Eye (tissue), 1 donor: ENCODE data around the gene GPN3.
"Not testable (repeated sequence)": the region's sequence is repeated elsewhere in the genome, so short reads cannot be mapped to it uniquely, and the experiment has no call there.

ENCODE experiments used
- DNase-seq: peaks from one replicate; pipeline ENCODE4 v3.0.0-alpha.2; 2015

The GPN3 gene

DNA sequence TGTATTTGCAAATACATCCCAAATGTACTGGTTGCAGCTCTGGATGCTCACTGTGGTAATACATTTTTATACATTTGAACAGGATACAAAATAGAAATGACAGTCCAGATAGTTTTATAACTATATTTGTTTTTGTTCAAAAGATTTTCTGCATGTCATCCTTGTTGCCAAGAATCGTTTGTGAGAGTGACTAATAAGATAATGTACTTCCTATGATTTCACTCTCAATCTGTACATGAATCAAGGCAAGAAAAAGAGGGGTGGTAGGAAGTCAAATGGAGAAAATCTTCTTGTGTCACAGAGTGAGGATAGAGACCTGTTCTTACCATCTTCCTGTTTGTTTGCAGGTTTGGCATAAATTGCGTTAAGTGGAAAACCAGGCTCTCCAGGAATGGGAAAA lies 31.8 kb downstream of the GPN3 start:
- DNase-seq, result no peak

DNA sequence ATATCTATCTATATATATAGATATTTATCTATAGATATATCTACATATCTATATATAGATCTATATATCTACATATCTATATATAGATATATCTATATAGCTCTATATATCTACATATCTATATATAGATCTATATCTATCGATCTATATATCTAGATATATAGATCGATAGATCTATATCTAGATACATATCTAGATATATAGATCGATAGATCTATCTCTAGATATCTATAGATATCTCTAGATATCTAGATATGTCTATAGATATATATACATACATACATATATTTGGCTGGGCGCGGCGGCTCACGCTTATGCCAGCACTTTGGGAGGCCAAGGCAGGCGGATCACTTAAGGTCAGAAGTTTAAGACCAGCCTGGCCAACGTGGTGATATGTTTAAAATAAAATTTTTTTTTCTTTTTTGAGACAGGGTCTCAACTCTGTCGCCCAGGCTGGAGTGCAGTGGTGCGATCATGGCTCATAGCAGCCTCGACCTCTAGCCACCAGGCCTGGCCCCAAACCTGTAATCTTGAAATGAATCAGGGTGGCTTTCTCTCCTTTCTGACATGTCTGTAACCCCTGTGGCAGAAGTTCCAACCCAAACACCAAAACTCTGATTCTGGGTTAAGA lies 36.0 kb downstream of the GPN3 start:
- DNase-seq, result no peak

DNA sequence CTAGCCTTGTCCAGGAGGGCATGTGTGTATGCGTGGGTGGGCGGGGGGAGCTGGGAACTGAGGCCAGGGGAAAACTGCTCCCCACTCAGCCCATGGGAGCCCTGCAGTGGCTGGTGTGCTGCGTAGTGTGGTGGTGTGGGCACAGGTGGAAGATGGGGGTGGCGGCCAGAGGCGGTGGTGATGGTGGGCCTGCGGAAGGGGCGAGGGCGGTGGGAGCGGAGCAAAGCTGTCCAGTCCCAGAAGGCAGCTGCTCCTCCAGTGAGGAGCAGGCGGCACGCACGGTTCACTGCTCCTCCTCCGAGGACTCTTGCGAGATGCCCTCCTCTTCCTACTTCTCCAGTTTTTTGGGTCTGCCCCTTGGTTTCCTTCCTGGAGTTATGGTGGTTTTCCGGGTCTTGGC lies 38.4 kb downstream of the GPN3 start:
- not testable (repeated sequence) for DNase-seq

DNA sequence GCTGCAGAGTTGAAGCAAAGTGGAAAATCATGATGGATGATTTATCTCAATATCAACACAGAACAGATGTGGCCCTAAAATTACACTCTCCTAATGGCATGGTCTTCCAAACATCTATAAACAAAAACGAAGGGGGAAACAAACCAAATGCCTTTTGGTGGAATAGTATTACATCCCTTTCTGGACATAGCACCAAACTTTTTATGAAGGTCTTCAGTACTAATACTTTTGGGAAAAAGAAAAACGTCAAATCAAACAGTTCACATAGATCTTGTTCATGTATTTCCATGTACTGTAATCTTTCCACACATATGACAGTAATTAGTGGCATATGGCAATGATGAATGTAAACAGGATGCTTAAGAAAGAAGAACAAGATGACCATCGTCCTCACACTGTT lies 41.7 kb downstream of the GPN3 start:
- DNase-seq, result no peak

DNA sequence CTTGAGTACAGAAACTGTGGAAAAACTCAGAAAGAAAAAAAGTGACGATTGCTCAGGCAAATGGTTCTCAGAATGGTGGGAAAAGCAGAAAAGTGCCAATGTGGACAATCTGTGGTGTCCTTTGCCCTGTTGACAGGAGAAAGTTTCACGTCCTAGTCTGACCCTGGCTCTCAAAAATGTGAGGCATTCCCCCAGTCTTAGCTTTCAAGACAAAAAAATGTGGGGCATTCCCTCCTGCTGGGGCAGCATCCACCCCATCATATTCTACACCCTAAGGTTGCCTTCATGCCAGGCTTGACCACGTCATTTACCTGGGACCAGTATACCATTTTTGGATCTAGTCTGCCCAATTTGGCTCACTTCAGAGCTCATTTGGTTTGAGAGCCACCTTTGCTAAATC lies 43.8 kb downstream of the GPN3 start:
- no peak for DNase-seq

DNA sequence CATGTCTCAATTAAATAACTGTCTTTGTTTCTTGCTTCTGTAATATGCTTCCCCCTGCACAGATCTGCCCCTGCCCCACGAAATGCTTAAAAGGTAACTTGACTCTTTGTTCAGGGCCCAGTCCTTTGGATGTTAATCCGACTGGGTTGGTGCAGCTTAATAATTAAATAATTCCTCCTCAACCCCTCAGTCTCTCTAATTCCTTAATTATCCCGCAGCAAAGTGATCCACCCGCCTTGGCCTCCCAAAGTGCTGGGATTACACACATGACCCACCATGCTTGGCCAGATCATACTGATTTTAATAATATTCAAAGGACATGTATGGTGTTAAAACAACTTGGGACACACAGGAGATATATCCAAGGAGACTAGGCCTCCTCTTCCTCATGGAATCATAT lies 46.4 kb downstream of the GPN3 start:
- no peak for DNase-seq

DNA sequence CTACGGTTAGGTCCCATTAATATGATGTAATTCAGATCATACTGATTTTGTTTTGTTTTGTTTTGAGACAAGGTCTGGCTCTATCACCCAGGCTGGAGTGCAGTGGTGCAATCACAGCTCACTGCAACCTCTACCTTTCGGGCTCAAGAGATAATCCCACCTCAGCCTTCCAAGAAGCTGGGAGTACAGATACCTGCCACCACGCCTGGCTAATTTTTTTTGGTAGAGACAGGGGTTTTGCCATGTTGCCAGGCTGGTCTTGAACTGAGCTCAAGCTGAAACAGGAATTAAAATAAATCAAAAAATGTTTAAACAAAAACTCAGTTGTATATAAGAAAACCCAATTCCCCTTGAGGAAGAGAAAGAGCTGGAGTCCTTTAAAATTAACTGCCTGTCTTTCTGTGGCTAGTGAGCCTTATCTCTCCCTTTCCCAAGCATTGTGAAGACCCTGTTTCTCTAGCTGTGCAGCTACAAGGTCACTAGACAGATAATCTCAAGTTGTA lies 46.8 kb downstream of the GPN3 start:
- no peak for DNase-seq

DNA sequence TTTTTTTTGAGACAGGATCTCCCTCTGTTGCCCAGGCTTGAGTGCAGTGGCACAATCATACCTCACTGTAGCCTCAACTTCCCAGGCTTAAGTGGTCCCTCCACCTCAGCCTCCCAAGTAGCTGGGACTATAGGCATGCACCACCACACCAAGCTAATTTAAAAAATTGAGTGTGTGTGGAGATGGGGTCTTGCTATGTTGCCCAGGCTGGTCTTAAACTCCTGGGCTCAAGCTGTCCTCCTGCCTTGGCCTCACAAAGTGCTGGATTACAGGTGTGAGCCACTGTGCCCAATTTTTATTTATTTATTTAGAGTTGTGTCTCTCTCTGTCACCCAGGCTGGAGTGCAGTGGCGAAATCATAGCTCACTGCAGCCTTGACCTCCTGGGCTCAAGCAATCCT lies 47.4 kb downstream of the GPN3 start:
- DNase-seq, result not testable (repeated sequence)

DNA sequence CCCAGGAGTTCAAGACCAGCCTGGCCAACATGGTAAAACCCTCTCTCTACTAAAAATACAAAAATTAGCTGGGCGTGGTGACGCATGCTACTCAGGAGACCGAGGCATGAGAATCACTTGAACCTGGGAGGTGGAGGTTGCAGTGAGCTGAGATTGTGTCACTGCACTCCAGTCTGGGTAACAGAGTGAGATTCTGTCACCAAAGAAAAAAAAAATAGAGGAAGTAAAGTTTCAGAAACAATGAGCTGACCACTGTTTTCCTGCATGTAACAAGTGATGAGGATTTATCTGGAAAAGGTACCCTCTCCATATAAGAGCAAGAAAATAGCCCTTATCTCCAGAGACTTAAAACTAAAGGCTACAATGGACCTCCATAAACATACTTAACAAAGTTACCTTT lies 50.9 kb downstream of the GPN3 start:
- not testable (repeated sequence) for DNase-seq

DNA sequence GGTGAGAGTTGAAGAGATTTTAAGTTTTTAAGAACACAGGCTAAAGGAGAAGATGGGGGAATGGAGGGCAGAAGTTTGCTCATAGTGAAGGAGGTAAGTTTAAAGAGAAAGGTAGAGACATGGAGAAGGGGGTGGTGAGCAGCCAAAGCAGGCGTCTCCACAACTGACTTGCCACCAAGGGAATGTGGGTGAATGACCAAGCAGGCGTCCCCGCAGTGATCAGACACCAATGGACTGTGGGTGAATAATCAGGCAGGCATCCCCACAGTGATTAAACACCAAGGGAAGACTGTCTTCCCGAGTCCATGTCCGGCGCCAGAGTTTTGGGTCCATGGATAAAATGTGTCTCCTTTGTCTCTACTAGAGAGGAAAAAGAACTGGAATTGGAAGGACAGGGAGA lies 58.0 kb downstream of the GPN3 start:
- not testable (repeated sequence) for DNase-seq

DNA sequence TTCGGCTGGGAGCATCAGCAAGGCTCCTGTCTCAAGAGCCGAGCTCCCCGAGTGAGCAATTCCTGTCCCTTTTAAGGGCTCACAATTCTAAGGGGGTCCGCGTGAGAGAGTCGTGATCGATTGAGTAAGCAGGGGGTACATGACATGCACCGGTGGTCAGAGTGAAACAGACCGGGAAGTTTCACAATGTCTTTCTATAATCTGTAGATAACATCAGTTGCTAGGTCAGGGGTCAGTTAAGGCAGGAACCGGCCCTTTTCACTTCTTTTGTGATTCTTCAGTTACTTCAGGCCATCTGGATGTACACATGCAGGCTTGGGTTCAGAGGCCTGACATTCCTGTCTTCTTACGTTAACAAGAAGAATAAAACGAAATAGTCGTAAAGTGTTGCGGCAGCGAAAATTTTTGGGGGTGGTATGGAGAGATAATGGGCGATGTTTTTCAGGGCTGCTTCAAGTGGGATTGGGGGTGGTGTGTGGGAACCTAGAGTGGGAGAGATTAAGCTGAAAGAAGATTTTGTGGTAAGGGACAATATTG lies 62.9 kb downstream of the GPN3 start:
- not testable (repeated sequence) for DNase-seq

DNA sequence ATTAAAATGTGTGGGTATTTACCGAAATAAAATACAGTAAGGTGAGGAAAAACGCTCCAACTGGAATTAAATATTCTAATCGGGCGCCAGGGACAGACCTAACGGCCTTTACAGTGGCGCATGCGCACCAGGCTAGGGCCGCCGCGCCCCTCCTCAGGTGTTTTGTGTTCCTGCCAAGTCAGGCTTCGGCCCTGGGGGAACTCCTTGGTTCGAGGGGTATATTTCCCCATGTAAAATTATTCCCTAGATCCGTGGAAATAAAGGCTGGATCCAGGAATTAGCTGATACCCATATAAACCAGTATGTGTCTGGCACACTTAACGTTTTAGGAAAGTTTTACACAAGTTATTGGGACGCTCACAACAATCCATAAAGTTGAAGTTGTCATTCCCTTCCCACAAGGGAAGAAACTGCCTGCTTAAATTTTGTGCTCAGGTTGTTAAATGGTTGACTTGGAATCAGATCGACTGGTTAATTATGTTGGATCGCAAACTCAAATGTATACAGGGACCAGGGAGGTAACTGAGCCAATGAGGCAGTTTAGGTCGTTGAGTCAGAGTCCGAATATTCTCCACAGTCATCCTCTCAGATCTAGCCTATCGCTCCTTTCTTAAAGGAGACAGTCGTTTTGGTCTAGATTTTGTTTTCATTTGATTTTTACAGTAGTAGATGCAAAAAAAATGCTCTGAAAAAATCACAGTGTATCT lies 63.9 kb downstream of the GPN3 start:
- DNase-seq, result peak; percentile 92

DNA sequence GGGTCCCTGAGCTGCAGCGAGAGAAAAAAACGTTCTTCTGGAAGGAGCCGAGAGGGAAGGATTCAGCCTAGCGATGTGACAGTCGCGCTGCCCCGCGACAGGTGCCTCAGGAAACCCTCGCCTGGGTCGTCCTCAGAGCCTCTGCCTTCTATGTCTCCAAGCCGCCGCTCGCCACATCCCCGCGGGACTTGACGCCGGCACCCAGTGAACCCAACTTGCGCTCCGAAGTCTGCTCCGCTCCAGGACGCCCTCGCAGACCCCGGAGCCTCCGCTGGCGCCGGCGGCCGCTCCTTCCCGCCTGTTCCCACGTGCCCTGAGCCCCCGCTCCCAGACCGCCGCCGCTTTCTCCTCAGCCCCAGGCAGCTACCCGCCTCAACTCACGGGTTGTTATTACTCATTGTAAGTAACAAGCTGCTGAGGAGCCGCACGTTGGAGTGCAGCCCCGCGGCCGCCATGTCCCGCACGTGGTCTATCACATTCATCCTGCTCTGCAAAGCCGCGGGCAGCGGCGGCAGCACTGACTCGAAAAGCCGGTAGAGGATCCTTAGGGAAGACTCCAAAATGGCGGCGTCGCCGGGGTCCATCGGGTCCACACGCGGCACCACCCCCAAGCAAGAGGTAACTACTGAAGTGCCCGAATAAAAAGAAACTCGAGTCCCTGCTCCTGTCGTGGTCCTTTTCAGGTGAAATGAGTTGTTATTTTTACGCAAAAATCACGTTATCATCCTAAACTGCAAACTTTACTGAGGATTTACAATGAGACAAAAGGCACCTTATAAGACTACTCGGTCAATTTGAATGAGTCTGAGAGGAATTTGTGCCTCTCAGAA lies 64.7 kb downstream of the GPN3 start, which contains the start of gene ANAPC7:
Gene ANAPC7 (minus strand): TSS at position 563 of the 830 bp plus-strand sequence. CDS start 81 bp downstream, at position 482.
- peak; percentile 96 for DNase-seq
